GM23248 (cell line): ENCODE measurements around the gene GLT1D1.

Source experiments
- EZH2 ChIP-seq: fragments of 200-600 bp; sonication (generic); IDR thresholded peaks from 2 replicates; pipeline ENCODE4 v1.6.1; 2018; ENCODE audit warnings: antibody characterized with exemption, mild to moderate bottlenecking; ENCODE audit not compliant: insufficient read depth, poor library complexity, severe bottlenecking
- EZH2phosphoT487 ChIP-seq: fragments of 200-600 bp; sonication (generic); IDR thresholded peaks from 2 replicates; pipeline ENCODE4 v1.6.1; 2018; ENCODE audit warnings: antibody characterized with exemption, moderate library complexity, mild to moderate bottlenecking, low read depth; ENCODE audit not compliant: insufficient read depth

GRCh38 chr12:129016159-129016558, 162.9 kb downstream of the GLT1D1 start:
- TF ChIP-seq EZH2, result no peak
- TF ChIP-seq EZH2phosphoT487, result no peak
